NT2/D1 (cell line): ENCODE data around the gene HPRT1.

ENCODE experiments used
- DNase-seq: peaks from one replicate; pipeline ENCODE4 v3.0.0-alpha.2; 2011; ENCODE audit warnings: low read depth, low spot score
- H3K27me3 ChIP-seq: 2 replicates; pipeline ENCODE4 v1.6.0; 2011; ENCODE audit warnings: mild to moderate bottlenecking; ENCODE audit not compliant: insufficient read length, insufficient read depth
- H3K36me3 ChIP-seq: 2 replicates; pipeline ENCODE4 v1.6.1; 2011; ENCODE audit warnings: mild to moderate bottlenecking, low read length, mixed read lengths; ENCODE audit not compliant: insufficient read depth, insufficient read length
- H3K4me1 ChIP-seq: 2 replicates; pipeline ENCODE4 v1.5.1; 2011; ENCODE audit not compliant: insufficient read depth, insufficient read length
- H3K4me3 ChIP-seq: 2 replicates; pipeline ENCODE4 v1.5.1; 2011; ENCODE audit warnings: low read depth; ENCODE audit not compliant: insufficient read length
- H3K9ac ChIP-seq: 2 replicates; pipeline ENCODE4 v1.6.0; 2011; ENCODE audit warnings: low read depth; ENCODE audit not compliant: insufficient read length
- H3K9me3 ChIP-seq: 2 replicates; pipeline ENCODE4 v1.5.1; 2011; ENCODE audit warnings: mild to moderate bottlenecking, low read length; ENCODE audit not compliant: insufficient read depth
- SUZ12 ChIP-seq: IDR thresholded peaks from 2 replicates; pipeline ENCODE4 v1.6.1; 2011; ENCODE audit not compliant: insufficient read length, insufficient read depth; ENCODE audit errors: extremely low read depth
- YY1 ChIP-seq: IDR thresholded peaks from 2 replicates; pipeline ENCODE4 v1.6.1; 2011; ENCODE audit not compliant: insufficient read length, insufficient read depth
- ZNF274 ChIP-seq: IDR thresholded peaks from 2 replicates; pipeline ENCODE4 v1.6.1; 2011; ENCODE audit warnings: mild to moderate bottlenecking, low read depth, low read length

The HPRT1 gene

GRCh38 chrX:134529481-134529880, 69.5 kb downstream of the HPRT1 start:
- H3K4me1 ChIP-seq: no peaks in the 10 kb centered on the region
- no peak for DNase-seq
- H3K36me3 ChIP-seq: no peaks in the 10 kb centered on the region
- H3K4me3 ChIP-seq: no peak overlapping the region
- TF ChIP-seq SUZ12 (no peak), ZNF274 (no peak), YY1 (no peak)
- no peaks in the 10 kb centered on the region for H3K9me3 ChIP-seq
- no peak overlapping the region for H3K9ac ChIP-seq
- no peaks in the 10 kb centered on the region for H3K27me3 ChIP-seq

GRCh38 chrX:134530845-134531244, 70.9 kb downstream of the HPRT1 start:
- Histone ChIP-seq H3K27me3 (no peaks in the 10 kb centered on the region), H3K9ac (no peak overlapping the region), H3K4me1 (no peaks in the 10 kb centered on the region), H3K36me3 (no peaks in the 10 kb centered on the region), H3K9me3 (no peaks in the 10 kb centered on the region), H3K4me3 (no peak overlapping the region)
- DNase-seq: no peak
- no peak for TF ChIP-seq SUZ12
- TF ChIP-seq ZNF274: no peak
- TF ChIP-seq YY1: no peak

- Histone ChIP-seq H3K4me3 (no peak overlapping the region), H3K9me3 (no peaks in the 10 kb centered on the region), H3K4me1 (no peaks in the 10 kb centered on the region), H3K27me3 (no peaks in the 10 kb centered on the region), H3K9ac (no peak overlapping the region), H3K36me3 (no peaks in the 10 kb centered on the region)
- TF ChIP-seq SUZ12 (no peak), YY1 (no peak), ZNF274 (no peak)
- DNase-seq: no peak
Measured at GRCh38 chrX:134533352-134533751, 73.4 kb downstream of the HPRT1 start.

- no peak overlapping the region for H3K4me3 ChIP-seq
- no peak for TF ChIP-seq YY1
- no peak for TF ChIP-seq ZNF274
- no peak for TF ChIP-seq SUZ12
- H3K9me3 ChIP-seq: no peaks in the 10 kb centered on the region
- H3K9ac ChIP-seq: no peak overlapping the region
- no peak for DNase-seq
- no peaks in the 10 kb centered on the region for H3K36me3 ChIP-seq
- H3K4me1 ChIP-seq: no peaks in the 10 kb centered on the region
- no peaks in the 10 kb centered on the region for H3K27me3 ChIP-seq
Measured at GRCh38 chrX:134533952-134534351, 74.0 kb downstream of the HPRT1 start.

- no peaks in the 10 kb centered on the region for H3K4me1 ChIP-seq
- H3K9ac ChIP-seq: no peak overlapping the region
- H3K9me3 ChIP-seq: no peaks in the 10 kb centered on the region
- H3K27me3 ChIP-seq: no peaks in the 10 kb centered on the region
- no peak for TF ChIP-seq SUZ12
- no peak for TF ChIP-seq YY1
- no peak for TF ChIP-seq ZNF274
- H3K36me3 ChIP-seq: no peaks in the 10 kb centered on the region
- no peak overlapping the region for H3K4me3 ChIP-seq
- no peak for DNase-seq
Measured at GRCh38 chrX:134537179-134537955, 77.4 kb downstream of the HPRT1 start.

- DNase-seq: no peak
- Histone ChIP-seq H3K9me3 (no peaks in the 10 kb centered on the region), H3K4me3 (no peak overlapping the region), H3K9ac (no peak overlapping the region), H3K36me3 (no peaks in the 10 kb centered on the region), H3K4me1 (no peaks in the 10 kb centered on the region), H3K27me3 (no peaks in the 10 kb centered on the region)
- no peak for TF ChIP-seq SUZ12
- TF ChIP-seq ZNF274: no peak
- no peak for TF ChIP-seq YY1
Measured at GRCh38 chrX:134538316-134538715, 78.4 kb downstream of the HPRT1 start.

GRCh38 chrX:134541906-134542305, 81.9 kb downstream of the HPRT1 start:
- no peaks in the 10 kb centered on the region for H3K36me3 ChIP-seq
- TF ChIP-seq SUZ12 (no peak), ZNF274 (no peak), YY1 (no peak)
- no peaks in the 10 kb centered on the region for H3K9me3 ChIP-seq
- no peaks in the 10 kb centered on the region for H3K4me1 ChIP-seq
- H3K9ac ChIP-seq: no peak overlapping the region
- H3K4me3 ChIP-seq: no peak overlapping the region
- H3K27me3 ChIP-seq: no peaks in the 10 kb centered on the region
- DNase-seq: no peak
